ENCODE data around the gene FBXW4.

DNA sequence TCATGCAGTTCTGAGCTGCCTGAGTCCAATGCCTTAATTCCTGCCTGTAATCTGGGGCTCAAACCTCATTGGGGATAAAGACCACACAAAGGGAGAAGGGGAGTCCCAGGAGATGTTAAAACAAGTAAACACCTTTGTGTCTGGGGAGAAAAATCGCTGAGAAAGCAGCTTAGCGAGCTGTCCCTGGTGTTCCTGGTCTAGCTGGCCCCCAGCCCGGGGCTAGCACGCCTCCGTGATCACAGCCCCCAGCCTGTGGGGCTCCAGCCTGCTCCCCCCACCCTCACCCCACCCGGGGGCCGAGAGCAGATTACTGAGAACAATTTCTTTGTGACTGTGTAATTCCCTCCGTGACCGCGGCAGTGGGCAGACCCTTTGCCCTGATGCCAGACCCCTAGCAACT is 82.1 kb downstream of the FBXW4 start:
- TF ChIP-seq, protein P1, sequence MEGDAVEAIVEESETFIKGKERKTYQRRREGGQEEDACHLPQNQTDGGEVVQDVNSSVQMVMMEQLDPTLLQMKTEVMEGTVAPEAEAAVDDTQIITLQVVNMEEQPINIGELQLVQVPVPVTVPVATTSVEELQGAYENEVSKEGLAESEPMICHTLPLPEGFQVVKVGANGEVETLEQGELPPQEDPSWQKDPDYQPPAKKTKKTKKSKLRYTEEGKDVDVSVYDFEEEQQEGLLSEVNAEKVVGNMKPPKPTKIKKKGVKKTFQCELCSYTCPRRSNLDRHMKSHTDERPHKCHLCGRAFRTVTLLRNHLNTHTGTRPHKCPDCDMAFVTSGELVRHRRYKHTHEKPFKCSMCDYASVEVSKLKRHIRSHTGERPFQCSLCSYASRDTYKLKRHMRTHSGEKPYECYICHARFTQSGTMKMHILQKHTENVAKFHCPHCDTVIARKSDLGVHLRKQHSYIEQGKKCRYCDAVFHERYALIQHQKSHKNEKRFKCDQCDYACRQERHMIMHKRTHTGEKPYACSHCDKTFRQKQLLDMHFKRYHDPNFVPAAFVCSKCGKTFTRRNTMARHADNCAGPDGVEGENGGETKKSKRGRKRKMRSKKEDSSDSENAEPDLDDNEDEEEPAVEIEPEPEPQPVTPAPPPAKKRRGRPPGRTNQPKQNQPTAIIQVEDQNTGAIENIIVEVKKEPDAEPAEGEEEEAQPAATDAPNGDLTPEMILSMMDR (IDR thresholded peaks at IDR 0.05) = no peak
- TF ChIP-seq POLR2A (IDR thresholded peaks at IDR 0.05) = no peak
- TF ChIP-seq POLR2AphosphoS5 (IDR thresholded peaks at IDR 0.05) = no peak
- TF ChIP-seq EP300 (IDR thresholded peaks at IDR 0.05) = no peak

Measured in upper lobe of left lung (tissue), 4 donors.